Midbrain (tissue), 1 donor: ENCODE results near the gene CD4.

Experiments
- DNase-seq: peaks from one replicate; lab custom pipeline; 2025; lab: John Stamatoyannopoulos, UW

Gene CD4

DNA sequence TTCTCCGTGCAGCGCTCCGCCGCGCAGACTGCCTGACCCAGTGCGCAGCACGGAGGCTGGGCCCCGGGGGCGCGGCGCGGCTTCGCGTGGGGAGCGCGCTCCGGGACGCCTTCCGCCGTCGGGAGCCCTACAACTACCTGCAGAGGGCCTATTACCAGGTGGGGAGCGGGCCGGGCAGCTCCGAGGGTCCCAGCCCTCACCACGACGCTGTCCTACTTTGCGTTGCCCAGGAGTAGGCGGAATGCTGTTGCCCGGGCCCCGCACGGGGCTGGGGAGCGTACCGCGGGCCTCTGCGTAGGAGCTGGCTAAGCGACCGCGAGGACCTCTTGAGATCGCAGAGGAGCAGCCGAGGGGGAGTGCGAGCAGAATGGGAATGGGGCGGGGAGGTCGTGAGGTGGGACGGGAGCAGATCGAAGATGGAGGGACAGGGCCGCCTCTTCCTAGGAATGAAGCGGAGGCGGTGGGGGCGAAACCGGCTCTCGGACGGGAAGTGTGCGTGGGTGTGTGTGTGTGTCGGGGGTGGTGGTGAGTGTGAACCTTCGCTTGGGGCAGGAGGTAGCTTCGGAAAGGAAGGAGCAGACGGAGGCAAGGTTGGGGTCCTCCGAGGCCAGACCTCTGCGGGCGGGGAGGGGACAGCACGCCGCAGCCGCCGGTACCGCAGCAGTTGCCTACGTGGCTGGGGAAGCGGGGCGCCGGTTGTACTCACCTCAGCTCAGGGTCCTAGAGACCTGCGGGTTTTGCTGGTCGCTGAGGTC is 39.6 kb downstream of the CD4 start:
- DNase-seq, result no peak

DNA sequence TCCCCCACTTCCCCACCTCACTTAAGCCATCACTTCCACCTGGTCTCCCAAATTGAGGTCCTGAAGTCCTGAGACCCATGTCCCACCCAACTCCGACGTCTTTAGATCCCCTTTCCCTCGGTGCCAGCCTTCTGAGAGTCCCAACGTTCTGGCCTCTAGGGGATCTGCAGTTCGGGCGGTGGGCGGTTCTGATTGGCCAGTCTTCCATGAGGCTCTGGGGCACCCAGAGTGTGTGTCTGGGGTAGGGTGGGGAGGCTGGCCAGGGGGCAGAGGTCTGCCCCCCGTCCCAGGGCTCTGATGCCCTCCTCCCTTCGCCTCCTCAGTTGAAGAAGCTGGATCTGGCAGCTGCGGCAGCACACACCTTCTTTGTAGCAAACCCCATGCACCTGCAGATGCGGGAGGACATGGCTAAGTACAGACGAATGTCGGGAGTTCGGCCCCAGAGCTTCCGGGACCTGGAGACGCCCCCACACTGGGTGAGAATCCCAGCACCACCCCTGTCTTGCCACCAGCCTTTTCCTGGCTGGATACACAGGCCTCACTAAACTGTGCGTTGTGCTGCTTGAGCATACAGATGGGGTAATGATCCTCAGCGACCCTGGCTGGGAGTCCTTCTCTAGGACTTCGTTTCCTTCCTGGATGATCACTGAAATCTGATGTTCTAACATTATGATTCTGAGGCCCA is 40.4 kb downstream of the CD4 start:
- DNase-seq, result no peak

DNA sequence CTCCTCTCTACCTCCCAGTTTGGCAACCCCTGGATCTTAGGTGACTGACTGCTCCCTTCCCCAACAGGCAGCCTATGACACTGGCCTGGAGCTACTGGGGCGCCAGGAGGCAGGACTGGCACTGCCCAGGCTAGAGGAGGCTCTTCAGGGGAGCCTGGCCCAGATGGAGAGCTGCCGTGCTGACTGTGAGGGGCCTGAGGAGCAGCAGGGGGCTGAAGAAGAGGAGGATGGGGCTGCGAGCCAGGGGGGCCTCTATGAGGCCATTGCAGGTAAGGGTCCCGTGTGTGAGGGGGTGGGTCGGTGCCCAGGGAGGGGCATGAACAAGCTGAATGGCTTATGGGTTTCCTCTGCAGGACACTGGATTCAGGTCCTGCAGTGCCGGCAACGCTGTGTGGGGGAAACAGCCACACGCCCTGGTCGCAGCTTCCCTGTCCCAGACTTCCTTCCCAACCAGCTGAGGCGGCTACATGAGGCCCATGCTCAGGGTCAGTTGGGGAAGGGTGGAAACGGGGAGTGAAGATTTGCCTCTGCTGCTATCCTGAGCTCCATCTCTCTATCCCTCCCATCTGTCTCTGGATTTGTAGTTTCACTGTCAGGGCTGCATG is 41.1 kb downstream of the CD4 start:
- no peak for DNase-seq

DNA sequence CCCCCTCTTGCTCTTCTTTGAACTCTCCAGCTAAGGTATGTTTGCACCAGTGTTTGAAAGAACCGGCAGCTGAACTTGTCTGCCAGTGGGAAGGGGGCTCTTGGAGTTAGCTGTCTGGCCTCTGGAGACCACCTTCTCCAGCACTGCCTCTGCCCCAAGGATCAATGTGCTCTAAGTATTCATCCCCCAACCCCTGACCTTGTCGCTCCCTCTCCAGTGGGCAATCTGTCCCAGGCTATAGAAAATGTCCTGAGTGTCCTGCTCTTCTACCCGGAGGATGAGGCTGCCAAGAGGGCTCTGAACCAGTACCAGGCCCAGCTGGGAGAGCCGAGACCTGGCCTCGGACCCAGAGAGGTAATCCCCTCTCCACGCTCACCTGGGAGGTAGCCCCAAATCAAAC is 41.7 kb downstream of the CD4 start:
- no peak for DNase-seq

DNA sequence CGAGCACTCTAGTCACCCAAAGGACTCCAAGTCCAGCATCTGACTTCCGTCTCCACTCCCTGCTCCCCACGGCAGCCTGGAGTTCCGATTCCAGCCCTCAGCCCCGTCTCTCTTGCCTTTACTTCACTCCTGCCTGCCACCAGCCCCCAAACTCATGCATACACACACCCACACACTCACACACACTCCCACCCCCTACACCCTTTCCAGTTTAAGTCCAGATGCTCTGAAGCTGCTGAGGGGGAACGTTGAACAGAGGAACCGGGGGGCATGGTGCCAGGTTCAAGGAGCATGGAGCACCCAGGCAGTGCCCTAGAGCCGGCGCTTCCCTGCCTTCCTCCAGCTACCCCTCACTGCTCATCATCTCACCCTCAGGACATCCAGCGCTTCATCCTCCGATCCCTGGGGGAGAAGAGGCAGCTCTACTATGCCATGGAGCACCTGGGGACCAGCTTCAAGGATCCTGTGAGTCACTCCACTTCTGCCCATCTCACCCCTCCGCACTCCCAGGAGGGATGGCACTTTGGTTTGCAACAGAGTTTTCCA is 42.2 kb downstream of the CD4 start:
- DNase-seq, result no peak

DNA sequence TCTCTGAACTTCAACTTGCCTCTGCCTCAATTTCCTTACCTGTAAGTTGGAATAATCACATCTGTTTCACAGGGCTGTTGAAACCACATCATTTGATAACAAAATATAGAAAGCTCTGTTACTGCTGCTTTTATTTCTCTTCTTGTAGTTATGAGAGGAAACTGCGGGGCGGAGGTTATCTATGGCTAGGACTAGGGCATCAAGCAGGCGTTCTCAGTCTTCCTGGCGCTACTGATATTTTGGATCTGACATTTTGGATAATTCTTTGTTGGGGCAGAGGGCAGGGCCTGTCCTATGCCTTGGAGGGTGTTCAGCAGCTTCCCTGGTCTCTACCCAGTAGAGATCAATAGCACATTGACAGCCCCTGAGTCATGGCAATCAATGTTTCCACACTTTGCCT is 42.8 kb downstream of the CD4 start:
- no peak for DNase-seq

DNA sequence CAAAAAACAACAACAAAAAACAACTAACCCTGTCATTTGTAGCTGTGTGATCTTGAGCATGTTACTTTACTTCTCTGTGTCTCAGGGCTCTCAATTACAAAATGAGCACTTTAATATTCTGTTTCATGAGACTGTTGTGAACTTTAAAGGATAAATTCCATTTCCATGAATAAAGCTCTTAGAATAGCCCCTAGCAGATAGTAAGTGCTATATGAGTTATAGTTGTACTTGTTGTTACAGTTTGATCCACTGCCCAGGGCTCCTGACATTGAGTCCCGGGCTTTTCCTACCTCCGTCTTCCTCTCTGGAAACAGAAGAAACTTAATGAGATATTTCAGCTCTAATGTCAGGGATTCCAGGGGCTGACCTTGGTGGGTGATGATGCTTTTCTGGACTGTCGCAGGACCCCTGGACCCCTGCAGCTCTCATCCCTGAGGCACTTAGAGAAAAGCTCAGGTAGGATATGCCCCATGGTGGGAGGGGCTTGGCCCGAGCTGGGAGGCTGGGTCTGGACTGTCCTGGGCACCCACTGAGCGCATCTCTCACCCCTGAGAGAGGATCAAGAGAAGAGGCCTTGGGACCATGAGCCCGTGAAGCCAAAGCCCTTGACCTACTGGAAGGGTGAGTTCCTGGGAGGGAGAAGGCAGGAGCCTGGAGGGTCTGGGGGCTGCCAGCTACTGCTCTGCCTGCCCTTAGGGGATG is 44.0 kb downstream of the CD4 start:
- DNase-seq, result no peak

DNA sequence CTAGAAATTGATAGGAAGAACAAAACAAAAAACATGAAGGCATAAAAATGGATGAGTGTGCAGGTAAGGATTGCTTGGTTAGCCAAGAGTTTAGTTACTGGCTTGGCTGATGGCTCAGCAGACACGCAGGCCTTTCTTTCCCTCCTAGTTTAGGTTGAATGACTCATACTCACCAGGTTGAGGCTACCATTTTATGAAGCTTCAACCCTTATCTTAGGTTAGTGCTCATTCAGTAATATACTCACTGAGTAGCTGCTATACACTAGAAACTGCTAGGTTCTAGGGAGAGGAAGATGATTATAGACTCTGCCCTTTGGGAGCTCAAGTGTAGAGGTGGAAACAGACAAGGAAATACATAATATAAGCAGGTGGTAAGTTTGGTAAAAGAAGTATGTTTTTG is 44.9 kb downstream of the CD4 start:
- no peak for DNase-seq

DNA sequence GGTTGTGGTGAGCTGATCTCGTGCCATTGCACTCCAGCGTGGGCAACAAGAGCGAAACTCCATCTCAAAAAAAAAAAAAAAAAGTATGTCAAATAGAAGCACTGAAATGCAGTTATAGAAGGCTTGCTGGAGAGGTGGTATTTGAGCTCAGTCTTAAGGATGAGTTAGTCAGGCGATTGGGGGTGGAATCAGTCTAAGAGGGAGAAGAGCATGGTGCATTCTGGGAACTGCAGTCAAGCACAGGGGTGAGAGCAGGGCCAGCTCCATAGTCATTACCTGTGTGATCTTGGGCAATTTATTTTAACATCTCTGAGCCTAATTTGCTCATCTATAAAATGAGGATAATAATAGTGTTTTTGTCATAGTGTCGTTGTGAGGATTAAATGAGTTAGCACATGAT is 45.5 kb downstream of the CD4 start:
- no peak for DNase-seq

DNA sequence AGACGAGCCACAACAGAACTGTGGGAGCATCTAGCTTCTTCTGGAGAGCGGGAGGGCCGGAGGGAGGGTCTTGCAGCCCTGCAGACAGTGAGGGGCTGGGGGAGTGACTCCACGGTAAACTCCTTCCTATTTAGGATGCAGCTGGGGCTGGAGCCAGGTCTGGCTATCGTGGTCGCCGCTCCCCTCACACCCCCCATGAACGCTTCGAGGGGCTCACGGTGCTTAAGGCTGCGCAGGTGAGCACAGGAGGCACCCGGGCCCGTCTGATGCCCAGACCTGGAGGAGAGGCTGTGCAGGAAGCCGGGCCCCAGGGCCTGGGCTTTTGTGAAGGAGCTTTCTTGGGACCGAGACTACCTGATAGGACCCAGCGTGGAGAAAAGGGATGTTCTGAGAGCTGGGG is 47.5 kb downstream of the CD4 start:
- DNase-seq, result no peak

DNA sequence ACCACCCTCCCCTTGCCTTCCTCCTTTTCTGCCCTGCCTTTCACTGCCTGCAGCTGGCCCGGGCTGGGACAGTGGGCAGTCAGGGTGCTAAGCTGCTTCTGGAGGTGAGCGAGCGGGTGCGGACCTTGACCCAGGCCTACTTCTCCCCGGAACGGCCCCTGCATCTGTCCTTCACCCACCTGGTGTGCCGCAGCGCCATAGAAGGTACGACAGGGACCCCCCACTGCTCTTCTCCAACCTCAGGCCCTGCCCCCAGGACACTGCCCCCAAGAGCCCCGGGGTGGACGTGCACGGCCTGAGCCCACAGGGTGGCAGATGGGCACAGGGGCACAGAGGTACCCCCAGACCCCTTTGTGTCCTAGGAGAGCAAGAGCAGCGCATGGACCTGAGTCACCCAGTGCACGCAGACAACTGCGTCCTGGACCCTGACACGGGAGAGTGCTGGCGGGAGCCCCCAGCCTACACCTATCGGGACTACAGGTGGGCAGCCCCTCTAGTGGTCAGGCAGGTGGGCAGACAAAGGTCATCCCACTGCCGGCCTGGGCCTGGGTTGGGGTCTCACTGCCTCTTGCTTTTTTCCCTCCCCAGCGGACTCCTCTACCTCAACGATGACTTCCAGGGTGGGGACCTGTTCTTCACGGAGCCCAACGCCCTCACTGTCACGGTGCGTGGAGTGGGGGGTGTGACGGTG is 48.2 kb downstream of the CD4 start:
- no peak for DNase-seq

DNA sequence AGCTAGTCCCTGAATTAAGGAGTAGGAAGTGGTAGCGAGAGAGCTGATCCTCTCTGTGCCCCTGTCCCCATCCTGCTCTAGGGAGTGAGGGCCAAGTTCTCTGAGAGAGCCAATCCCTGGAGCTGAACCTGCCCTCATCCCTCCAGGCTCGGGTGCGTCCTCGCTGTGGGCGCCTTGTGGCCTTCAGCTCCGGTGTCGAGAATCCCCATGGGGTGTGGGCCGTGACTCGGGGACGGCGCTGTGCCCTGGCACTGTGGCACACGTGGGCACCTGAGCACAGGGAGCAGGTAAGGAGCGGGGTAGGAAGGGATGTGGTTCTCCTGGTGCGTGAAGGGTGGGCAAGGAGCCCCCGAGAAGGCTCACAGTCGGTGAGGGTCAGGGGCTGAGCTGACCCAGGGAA is 49.5 kb downstream of the CD4 start:
- DNase-seq, result no peak

DNA sequence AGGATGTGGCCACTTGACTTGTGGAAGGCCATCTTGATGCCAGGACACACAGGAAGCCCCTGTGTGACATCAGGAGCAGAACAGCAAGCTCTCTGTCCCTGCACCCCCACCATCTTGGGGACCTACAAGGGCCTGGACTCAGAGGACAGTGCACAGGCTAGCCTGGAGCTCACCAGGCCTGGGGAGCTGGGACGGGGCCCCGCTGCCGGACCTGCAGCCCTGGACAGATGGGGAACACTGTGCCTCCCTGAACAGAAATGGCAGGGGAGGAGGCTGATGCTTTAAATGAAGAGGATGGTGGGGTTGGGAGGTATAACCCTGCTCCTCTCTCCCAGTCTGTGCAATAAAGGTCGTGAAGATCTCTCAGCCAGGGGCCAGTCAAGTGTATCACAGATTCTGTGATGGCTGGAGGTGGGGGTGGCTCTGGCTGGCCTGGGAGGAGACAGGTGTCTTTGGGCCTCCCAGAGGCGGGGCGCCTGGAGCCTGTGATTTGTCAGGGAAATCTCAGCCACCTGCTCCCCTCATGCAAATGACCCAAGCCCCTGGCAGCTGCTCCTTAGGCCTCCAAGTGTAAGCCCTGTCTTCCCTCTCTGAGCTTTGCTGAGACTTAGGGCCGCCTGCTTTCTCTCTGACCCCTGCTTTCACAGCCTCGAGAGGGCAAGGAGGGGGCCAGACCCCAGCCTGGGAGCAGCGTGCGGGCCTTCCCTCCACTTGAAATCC is 50.3 kb downstream of the CD4 start:
- no peak for DNase-seq

DNA sequence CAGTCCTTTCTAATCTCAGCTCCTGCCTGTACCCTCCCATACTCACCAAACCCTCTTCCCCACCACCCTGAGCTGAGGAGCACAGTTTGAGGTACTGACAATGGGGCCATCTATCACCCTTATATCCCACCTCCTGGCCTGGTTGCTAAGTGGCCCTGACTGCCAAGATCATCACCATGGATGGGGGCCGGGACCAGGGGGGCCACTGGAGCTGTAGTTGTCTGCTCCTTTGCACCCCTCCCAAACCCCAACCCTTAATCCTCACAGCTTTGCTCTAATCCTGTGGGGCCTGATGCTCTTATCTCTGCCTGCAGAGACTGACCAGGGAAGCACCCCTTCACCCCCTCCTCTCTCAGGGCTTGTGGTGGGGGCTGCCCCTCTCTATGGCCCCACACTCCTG is 51.0 kb downstream of the CD4 start:
- no peak for DNase-seq

DNA sequence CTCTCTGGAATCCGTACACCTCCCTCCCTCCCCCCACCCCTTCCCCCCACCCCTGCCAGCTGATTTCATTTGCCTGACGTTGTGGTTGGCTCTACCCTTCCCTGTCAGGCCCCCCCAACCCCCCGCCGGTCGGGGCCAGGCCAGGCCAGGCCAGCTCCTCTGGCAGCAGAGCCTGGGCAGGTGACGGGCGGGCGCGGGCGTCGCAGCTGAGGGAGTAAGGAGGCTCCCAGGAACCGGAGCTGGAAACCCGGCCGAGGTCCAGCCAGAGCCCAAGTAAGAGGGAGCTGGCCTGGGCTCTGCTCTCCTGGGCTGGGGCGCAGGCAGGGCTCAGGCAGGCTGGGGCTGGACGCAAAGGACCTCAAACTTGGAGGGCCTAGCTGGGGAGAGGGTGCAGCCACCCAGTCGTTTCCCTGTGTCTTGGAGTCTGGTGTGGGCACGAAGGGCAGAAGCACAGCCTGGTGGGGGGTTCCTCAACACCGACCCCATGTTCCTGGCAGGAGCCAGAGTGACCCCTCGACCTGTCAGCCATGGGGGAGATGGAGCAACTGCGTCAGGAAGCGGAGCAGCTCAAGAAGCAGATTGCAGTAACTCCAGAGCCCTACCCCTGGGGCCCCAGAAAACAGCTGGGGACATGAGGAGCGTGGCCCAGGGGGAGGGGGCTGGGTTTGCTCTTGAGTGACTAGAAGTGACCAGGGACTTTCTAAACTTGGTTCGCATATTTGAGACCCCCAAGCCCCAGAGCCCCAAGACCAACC is 51.6 kb downstream of the CD4 start, which contains the start of gene GNB3:
Gene GNB3, plus strand, starts transcription at position 165 of the 755 bp plus-strand sequence. Its CDS starts 363 bp downstream, at position 528.
- DNase-seq, result no peak

DNA sequence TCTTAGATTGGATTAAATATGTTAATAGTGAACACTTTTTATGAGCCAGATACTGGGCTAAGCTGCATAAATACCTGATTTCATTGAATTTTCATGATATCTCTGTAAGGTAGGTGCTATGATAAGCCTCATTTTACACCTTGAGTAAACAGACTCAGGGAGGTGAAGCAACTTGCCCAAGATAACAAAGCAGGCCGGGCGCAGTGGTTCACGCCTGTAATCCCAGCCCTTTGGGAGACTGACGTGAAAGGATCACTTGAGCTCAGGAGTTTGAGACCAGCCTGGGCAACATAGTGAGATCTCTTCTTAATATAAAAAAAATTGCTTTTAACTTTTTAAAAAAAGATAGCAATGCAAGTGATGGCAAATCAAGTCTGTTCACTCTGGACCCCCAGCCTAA is 52.7 kb downstream of the CD4 start:
- DNase-seq, result no peak

DNA sequence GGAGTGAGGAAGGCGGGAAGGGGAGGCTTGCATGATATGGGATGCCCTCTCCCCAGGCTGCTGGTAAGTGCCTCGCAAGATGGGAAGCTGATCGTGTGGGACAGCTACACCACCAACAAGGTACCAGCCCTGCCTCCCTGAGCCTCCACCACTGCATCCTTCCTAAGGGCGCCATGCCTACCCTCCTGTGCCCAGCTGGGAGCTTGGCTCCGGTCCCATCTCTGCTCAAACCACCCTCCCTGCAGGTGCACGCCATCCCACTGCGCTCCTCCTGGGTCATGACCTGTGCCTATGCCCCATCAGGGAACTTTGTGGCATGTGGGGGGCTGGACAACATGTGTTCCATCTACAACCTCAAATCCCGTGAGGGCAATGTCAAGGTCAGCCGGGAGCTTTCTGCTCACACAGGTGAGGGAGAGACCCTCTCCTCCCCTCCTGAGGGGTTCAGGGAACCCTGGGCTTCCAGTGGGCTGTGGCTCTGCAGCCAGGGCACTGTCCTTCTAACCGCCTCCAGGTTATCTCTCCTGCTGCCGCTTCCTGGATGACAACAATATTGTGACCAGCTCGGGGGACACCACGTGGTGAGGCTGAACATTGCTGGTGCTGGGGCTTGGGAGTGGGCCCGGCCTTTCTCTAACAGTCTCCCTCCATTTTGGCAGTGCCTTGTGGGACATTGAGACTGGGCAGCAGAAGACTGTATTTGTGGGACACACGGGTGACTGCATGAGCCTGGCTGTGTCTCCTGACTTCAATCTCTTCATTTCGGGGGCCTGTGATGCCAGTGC is 54.0 kb downstream of the CD4 start:
- DNase-seq, result no peak

DNA sequence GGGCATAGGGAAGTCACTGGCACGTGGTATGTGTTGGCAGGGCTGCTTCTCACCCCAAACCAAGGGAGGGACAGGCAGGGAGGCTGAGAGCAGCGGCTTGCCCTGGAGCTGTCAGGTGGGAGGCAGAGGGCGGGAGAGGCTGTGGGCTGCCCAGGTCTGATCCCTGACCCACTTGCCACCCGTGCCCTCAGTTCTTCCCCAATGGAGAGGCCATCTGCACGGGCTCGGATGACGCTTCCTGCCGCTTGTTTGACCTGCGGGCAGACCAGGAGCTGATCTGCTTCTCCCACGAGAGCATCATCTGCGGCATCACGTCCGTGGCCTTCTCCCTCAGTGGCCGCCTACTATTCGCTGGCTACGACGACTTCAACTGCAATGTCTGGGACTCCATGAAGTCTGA is 56.1 kb downstream of the CD4 start:
- DNase-seq, result no peak

DNA sequence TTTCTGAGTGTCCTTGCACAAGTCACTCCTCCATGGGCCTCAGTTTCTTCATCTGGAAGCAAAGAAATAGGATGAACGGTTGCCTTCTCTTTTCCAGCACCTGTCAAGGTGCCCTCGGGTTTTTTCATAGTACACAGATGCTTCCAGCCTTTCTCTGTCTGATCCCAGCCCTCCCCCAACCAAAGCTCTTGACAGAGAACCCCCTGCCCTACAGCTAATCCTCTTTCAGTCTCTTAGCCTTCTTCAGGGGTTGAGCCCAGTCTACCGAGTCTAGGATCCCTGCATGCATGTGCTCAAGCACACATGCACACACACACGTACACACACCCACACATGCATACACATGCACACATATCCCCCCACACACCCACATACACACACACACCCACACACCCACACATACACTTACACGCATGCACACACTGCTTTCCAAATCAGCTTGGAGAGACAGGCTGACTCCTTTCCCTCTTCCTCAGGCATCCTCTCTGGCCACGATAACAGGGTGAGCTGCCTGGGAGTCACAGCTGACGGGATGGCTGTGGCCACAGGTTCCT is 57.1 kb downstream of the CD4 start:
- no peak for DNase-seq
